Suprapubic skin (tissue), 4 donors: Measurements from ENCODE around the gene TNS3. TPM values are rescaled to one million over a fixed set of nuclear protein-coding genes. Genes with fewer than 3 reads are reported as not detected.

Experiments used
- DNase-seq, 2 donors: peaks; one replicate each; pipeline ENCODE4 v3.0.0-alpha.2; 2019; ENCODE audit warnings: low spot score in 2 of 2
- H3K27ac ChIP-seq: fragments of 200-600 bp; sonication (generic); one replicate; pipeline ENCODE4 v1.5.1; 2019
- H3K27me3 ChIP-seq: fragments of 200-600 bp; sonication (generic); one replicate; pipeline ENCODE4 v1.5.1; 2019
- H3K36me3 ChIP-seq: fragments of 200-600 bp; sonication (generic); one replicate; pipeline ENCODE4 v1.5.1; 2019
- H3K4me1 ChIP-seq: fragments of 200-600 bp; sonication (generic); one replicate; pipeline ENCODE4 v1.5.1; 2019
- H3K4me3 ChIP-seq: fragments of 200-600 bp; sonication (generic); one replicate; pipeline ENCODE4 v1.5.1; 2019; ENCODE audit warnings: mild to moderate bottlenecking
- H3K9me3 ChIP-seq: fragments of 200-600 bp; sonication (generic); one replicate; pipeline ENCODE4 v1.5.1; 2019
- EP300 ChIP-seq: sonication (generic); formaldehyde crosslinking; IDR thresholded peaks from one replicate; pipeline ENCODE4 v1.6.1; 2017; ENCODE audit warnings: antibody characterized with exemption
- POLR2A ChIP-seq, 2 donors: fragments of 450-650 bp; IDR thresholded peaks; one replicate each; pipeline ENCODE4 v1.6.1; 2017; ENCODE audit warnings: antibody characterized with exemption in 2 of 2, mild to moderate bottlenecking in 2 of 2, moderate library complexity in 2 of 2
- POLR2AphosphoS5 ChIP-seq, 3 donors: sonication (generic); formaldehyde crosslinking; IDR thresholded peaks; one replicate each; pipeline ENCODE4 v1.6.1; 2017; ENCODE audit warnings: antibody characterized with exemption in 3 of 3
- WGBS: methylation state at CpG from one replicate; pipeline ENCODE4 v1.1.5; 2018; 5-methylcytosine and 5-hydroxymethylcytosine counted together
- total RNA-seq, 4 donors: library from RNA; depleted of rRNA; stranded (reverse); fragments of >200 nt; gene quantifications; one replicate each; pipeline ENCODE4 v1.1.0, GENCODE V29; 2016
- TF ChIP-seq, protein P1 (sequence below), 2 donors: fragments of 200-600 bp in 1 of 2; fragments of 450-650 bp in 1 of 2; sonication (generic) in 1 of 2; IDR thresholded peaks; one replicate each; pipeline ENCODE4 v1.5.1; 2016 to 2019; ENCODE audit warnings: antibody characterized with exemption in 2 of 2, mild to moderate bottlenecking in 1 of 2, moderate library complexity in 1 of 2

TNS3 gene
- total RNA-seq, 4 donors from 2014 or later, result 14.3 to 53.0 (median 31.9) TPM

DNA sequence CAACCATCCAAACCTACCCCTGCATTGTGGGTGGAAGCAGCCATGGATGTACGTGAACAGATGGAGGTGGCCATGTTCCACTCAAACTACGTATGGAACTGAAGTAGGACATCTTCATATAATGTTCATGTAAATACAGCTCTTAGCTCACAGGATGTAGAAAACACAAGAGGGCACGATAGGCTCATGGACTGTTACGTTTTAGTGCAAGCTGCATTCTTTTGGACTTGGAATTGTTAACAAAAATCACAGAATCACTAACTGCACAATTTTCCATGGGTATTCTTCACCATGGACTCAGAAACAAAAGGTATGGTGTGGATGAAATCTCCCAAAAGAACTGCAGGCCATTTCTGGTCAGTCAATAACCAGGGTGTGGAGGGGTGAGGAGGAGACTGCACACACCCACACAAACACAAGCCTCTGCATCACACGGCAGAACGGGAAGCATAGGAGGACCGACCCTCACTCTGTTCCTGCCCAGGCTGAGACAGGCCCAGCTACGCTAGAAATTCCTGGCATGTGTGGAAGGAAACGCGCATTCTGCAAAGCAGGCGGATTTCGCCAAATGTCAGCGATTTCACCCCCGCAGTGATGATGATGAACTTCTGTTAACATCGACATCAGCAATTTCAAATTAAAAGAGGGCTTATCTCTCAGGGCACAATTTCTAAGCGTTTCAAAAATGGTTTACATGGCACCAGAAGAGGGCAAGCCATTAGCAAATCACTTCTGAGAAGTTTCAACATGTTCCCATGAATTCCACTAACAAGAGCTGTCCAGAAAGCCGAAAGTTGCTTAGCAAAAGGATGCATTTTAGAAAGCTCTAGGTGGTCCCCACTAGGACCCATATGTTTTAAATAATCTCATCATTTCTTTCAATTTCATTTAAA lies 149.0 kb downstream of the TNS3 start:
- Histone ChIP-seq H3K27me3 (no peaks in the 10 kb centered on the region), H3K27ac (peak overlapping the region; percentile 24), H3K36me3 (no peaks in the 10 kb centered on the region), H3K4me3 (no peak overlapping the region), H3K4me1 (peaks cover 16% of the 10 kb centered on the region), H3K9me3 (no peaks in the 10 kb centered on the region)
- 59% methylated on average over 17 of the region's 17 CpGs for WGBS
- DNase-seq, result no peak
- TF ChIP-seq, protein P1, sequence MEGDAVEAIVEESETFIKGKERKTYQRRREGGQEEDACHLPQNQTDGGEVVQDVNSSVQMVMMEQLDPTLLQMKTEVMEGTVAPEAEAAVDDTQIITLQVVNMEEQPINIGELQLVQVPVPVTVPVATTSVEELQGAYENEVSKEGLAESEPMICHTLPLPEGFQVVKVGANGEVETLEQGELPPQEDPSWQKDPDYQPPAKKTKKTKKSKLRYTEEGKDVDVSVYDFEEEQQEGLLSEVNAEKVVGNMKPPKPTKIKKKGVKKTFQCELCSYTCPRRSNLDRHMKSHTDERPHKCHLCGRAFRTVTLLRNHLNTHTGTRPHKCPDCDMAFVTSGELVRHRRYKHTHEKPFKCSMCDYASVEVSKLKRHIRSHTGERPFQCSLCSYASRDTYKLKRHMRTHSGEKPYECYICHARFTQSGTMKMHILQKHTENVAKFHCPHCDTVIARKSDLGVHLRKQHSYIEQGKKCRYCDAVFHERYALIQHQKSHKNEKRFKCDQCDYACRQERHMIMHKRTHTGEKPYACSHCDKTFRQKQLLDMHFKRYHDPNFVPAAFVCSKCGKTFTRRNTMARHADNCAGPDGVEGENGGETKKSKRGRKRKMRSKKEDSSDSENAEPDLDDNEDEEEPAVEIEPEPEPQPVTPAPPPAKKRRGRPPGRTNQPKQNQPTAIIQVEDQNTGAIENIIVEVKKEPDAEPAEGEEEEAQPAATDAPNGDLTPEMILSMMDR (IDR thresholded peaks at IDR 0.05), result no peak
- TF ChIP-seq POLR2A (IDR thresholded peaks at IDR 0.05) (no peak), EP300 (no peak), POLR2AphosphoS5 (IDR thresholded peaks at IDR 0.05) (no peak)

DNA sequence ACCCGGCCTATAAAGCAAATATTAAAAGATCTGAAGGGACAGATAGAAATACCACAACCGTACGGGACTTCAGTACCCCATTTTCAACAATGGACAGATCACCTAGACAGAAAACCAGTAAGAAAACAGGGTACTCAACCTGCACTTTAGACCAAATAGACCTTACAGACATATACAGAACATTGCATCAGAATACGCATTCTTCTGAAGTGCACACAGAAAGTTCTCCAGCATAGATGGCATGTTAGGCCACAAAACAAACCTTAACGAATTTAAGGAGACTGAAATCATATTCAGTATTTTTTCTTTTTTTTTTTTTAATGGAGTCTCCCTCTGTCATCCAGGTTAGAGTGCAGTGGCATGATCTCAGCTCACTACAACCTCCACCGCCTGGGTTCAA lies 151.5 kb downstream of the TNS3 start:
- WGBS, result 72% methylated on average over 6 of the region's 6 CpGs
- H3K27ac ChIP-seq, result no peak overlapping the region
- no peaks in the 10 kb centered on the region for H3K9me3 ChIP-seq
- TF ChIP-seq POLR2A (IDR thresholded peaks at IDR 0.05), result no peak
- no peak for TF ChIP-seq EP300
- no peak for TF ChIP-seq POLR2AphosphoS5 (IDR thresholded peaks at IDR 0.05)
- TF ChIP-seq, protein P1 (IDR thresholded peaks at IDR 0.05), result no peak
- no peaks in the 10 kb centered on the region for H3K27me3 ChIP-seq
- no peaks in the 10 kb centered on the region for H3K36me3 ChIP-seq
- peaks cover 16% of the 10 kb centered on the region for H3K4me1 ChIP-seq
- no peak overlapping the region for H3K4me3 ChIP-seq
- DNase-seq, result no peak

DNA sequence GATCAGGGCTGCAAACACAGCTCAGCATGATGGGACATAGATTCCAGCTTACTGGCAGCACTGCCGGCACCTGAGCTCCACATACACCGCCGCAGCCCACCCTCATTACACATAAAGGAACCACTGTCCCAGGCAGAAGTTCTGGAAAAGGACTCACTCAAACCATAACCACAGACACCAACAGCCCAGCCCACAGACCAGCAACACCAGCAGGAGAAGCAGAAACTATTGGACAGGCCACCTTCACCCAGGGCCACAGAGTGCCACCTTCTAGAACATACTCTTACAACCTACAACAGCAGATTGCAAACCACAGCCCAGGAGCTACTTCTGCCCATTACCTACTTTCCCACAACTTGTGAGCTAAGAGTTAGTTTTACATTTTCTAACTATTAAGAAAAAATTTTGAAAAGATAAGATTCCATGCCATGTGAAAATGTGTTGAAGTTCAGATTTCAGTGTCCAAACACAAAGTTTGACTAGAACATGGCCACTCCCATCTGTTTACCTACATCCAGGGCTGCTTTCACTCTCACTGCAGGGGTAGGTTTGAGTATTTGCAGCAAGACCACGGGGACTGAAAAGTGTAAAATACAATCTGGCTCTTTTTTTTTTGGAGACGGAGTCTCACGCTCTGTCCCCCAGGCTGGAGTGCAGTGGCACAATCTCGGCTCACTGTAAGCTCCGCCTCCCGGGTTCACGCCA lies 153.0 kb downstream of the TNS3 start:
- no peak for DNase-seq
- WGBS, result 87% methylated on average over 10 of the region's 10 CpGs
- Histone ChIP-seq H3K27ac (no peak overlapping the region), H3K4me3 (no peak overlapping the region), H3K36me3 (peaks cover under 1% of the 10 kb centered on the region), H3K4me1 (peaks cover 16% of the 10 kb centered on the region), H3K27me3 (no peaks in the 10 kb centered on the region), H3K9me3 (no peaks in the 10 kb centered on the region)
- TF ChIP-seq EP300 (no peak), POLR2AphosphoS5 (IDR thresholded peaks at IDR 0.05) (no peak), POLR2A (IDR thresholded peaks at IDR 0.05) (no peak)

DNA sequence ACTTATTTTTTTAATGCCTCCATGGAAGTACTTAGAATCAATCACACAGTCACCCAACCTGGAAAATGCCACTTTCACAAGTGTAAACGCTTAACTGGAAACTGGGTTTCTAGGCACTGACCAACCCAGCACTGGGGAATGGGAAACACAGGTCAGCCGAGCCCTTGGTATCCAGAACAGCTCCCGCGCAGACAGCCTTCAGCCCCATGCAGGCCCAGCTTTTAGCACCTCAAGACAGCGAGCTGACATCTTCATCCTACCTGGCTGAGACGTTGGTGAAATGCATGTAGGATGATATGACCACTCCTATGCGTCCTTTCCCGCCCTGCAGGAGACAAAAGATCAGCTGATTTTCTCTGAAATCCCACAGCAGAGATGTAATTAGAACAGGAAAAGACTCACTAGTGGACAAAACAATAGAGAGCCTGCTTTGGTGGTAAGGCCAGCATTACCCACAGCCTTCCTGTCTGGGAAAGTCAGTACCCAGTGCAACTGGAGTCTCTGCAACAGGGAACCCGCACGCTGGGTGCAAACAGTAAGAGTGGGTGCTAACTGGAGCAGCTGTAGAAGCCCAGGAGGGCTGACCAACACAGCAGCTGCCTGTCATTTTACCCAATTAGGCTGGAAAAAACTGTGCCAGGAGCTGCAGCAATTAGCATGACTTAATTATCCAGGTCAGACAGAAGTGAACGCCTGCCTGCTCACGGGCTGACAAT lies 153.7 kb downstream of the TNS3 start:
- H3K27me3 ChIP-seq, result no peaks in the 10 kb centered on the region
- no peak for DNase-seq
- H3K36me3 ChIP-seq, result peaks cover 4% of the 10 kb centered on the region
- peaks cover 12% of the 10 kb centered on the region for H3K4me1 ChIP-seq
- TF ChIP-seq POLR2A (IDR thresholded peaks at IDR 0.05) (no peak), EP300 (no peak), POLR2AphosphoS5 (IDR thresholded peaks at IDR 0.05) (no peak)
- TF ChIP-seq, protein P1 (IDR thresholded peaks at IDR 0.05), result no peak
- H3K27ac ChIP-seq, result no peak overlapping the region
- 66% methylated on average over 12 of the region's 12 CpGs for WGBS
- no peaks in the 10 kb centered on the region for H3K9me3 ChIP-seq
- H3K4me3 ChIP-seq, result no peak overlapping the region

DNA sequence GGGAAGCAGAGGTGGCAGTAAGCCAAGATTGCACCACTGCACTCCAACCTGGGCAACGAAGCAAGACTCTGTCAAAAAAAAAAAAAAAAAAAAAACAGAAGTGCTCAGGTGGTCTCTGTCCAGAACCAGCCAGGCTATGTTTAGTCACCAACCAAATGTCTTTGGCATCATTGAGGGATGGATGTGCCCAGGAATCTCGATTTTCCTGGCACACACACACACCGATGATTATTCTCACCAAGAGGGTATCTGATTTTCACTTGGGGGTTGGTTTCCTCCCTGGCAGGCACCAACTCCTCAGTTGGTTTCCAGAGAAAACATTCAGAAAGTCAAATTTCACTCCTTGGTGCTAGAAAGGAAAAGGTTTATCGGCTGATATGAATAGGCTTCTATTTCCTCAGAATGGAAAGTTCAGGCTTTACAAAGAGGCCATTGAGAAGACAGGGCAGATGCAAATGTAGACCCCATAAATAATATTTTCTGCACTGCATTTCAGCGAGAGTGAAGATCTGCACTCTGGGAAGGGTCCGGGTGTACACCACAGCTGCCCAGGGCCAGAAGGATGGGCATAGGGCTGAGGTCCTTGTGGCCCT lies 154.8 kb downstream of the TNS3 start:
- no peaks in the 10 kb centered on the region for H3K9me3 ChIP-seq
- WGBS, result 65% methylated on average over 6 of the region's 6 CpGs
- DNase-seq, result no peak
- no peak overlapping the region for H3K4me3 ChIP-seq
- peaks cover 9% of the 10 kb centered on the region for H3K4me1 ChIP-seq
- TF ChIP-seq POLR2A (IDR thresholded peaks at IDR 0.05) (no peak), POLR2AphosphoS5 (IDR thresholded peaks at IDR 0.05) (no peak), EP300 (no peak)
- TF ChIP-seq, protein P1 (IDR thresholded peaks at IDR 0.05), result no peak
- no peaks in the 10 kb centered on the region for H3K27me3 ChIP-seq
- H3K36me3 ChIP-seq, result peaks cover 4% of the 10 kb centered on the region
- no peak overlapping the region for H3K27ac ChIP-seq
